Neural progenitor cell (in vitro differentiated cells): ENCODE measurements around the gene RTN4RL1. TPM values are rescaled to one million over a fixed set of nuclear protein-coding genes. Genes with fewer than 3 reads are reported as not detected.

Source experiments
- DNase-seq: peaks from one replicate; pipeline ENCODE4 v3.0.0-alpha.2; 2016; ENCODE audit warnings: low spot score
- H2AFZ ChIP-seq: fragments of 200-600 bp; sonication (generic); replicated peaks from 2 replicates; pipeline ENCODE4 v1.6.1; 2016; ENCODE audit warnings: antibody characterized with exemption
- H3F3A ChIP-seq: fragments of 200-600 bp; sonication (generic); 2 replicates; pipeline ENCODE4 v1.6.1; 2016; ENCODE audit warnings: antibody characterized with exemption, low read depth
- H3K27ac ChIP-seq: fragments of 200-600 bp; sonication (generic); 2 replicates; pipeline ENCODE4 v1.5.1; 2016; ENCODE audit warnings: mild to moderate bottlenecking
- H3K27me3 ChIP-seq: fragments of 200-600 bp; sonication (generic); 2 replicates; pipeline ENCODE4 v1.6.1; 2016; ENCODE audit warnings: mild to moderate bottlenecking, moderate library complexity
- H3K36me3 ChIP-seq: fragments of 200-600 bp; sonication (generic); 2 replicates; pipeline ENCODE4 v1.5.1; 2016
- H3K4me1 ChIP-seq: fragments of 200-600 bp; sonication (generic); 2 replicates; pipeline ENCODE4 v1.6.1; 2016; ENCODE audit warnings: mixed run types
- H3K4me2 ChIP-seq: fragments of 200-600 bp; sonication (generic); 2 replicates; pipeline ENCODE4 v1.6.1; 2016
- H3K4me3 ChIP-seq: fragments of 200-600 bp; sonication (generic); 2 replicates; pipeline ENCODE4 v1.5.1; 2016
- H3K79me2 ChIP-seq: fragments of 200-600 bp; sonication (generic); 2 replicates; pipeline ENCODE4 v1.6.1; 2016; ENCODE audit warnings: low read depth
- H3K9ac ChIP-seq: fragments of 200-600 bp; sonication (generic); 2 replicates; pipeline ENCODE4 v1.6.1; 2016
- H3K9me3 ChIP-seq: fragments of 200-600 bp; sonication (generic); 2 replicates; pipeline ENCODE4 v1.5.1; 2016; ENCODE audit warnings: low read depth
- H4K20me1 ChIP-seq: fragments of 200-600 bp; sonication (generic); 2 replicates; pipeline ENCODE4 v1.6.1; 2016; ENCODE audit warnings: low read depth
- H3K27ac Mint-ChIP-seq: 3 replicates; pipeline ENCODE4 v1.8.0; 2021; ENCODE audit warnings: mixed read lengths
- H3K27me3 Mint-ChIP-seq: 2 replicates; pipeline ENCODE4 v1.8.0; 2022; ENCODE audit warnings: low read depth, mild to moderate bottlenecking, inconsistent platforms, moderate library complexity, mixed read lengths; ENCODE audit not compliant: insufficient read depth
- H3K36me3 Mint-ChIP-seq: 3 replicates; pipeline ENCODE4 v1.8.0; 2021; ENCODE audit warnings: mixed read lengths
- H3K4me1 Mint-ChIP-seq: 3 replicates; pipeline ENCODE4 v1.8.0; 2021; ENCODE audit warnings: mixed read lengths
- H3K4me3 Mint-ChIP-seq: 3 replicates; pipeline ENCODE4 v1.8.0; 2021; ENCODE audit warnings: mild to moderate bottlenecking, moderate library complexity, mixed read lengths
- H3K9me3 Mint-ChIP-seq: 3 replicates; pipeline ENCODE4 v1.8.0; 2020; ENCODE audit warnings: mixed read lengths
- EZH2 ChIP-seq: fragments of 200-600 bp; sonication (generic); IDR thresholded peaks from 2 replicates; pipeline ENCODE4 v1.6.1; 2017; ENCODE audit warnings: antibody characterized with exemption, mild to moderate bottlenecking, moderate library complexity
- EZH2phosphoT487 ChIP-seq: fragments of 200-600 bp; sonication (generic); IDR thresholded peaks from 2 replicates; pipeline ENCODE4 v1.6.1; 2017; ENCODE audit warnings: antibody characterized with exemption
- total RNA-seq: library from RNA; depleted of rRNA; stranded (reverse); fragments of >200 nt; gene quantifications from 2 replicates; pipeline ENCODE4 v1.2.3, GENCODE V29; 2015; ENCODE audit warnings: low replicate concordance
- TF ChIP-seq, protein P1 (sequence below): fragments of 200-600 bp; sonication (generic); IDR thresholded peaks from 2 replicates; pipeline ENCODE4 v1.5.1; 2017; ENCODE audit warnings: antibody characterized with exemption, mild to moderate bottlenecking

The RTN4RL1 gene
- total RNA-seq, 1 donor from 2014 or later = 3.4 TPM

DNA sequence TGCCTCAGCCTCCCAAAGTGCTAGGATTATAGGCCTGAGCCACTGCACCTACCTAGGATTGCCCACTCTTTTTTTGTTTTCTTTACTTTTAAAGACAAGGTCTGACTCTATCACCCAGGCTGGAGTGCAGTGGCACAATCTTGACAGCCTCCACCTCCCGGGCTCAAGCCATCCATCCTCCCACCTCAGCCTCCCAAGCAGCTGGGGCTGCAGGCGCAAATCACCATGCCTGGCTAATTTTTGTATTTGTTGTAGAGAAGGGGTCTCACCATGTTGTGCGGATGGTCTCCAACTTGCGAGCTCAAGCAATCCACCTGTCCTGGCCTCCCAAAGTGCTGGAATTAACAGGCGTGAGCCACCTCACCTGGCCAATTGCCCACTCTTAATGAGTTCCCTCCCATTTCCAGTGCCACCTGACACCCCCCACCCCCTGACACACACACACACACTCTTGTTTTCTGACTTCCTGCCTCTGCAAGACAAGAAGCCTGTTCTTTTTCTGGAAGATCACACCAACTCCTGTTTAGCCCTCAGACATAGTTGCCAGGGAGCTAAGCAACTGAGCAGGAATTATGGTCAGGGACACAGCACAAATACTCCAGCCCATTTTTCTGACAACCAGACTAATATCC, 19.2 kb upstream of the RTN4RL1 start:
- Mint-ChIP-seq H3K4me1 (peaks cover 36% of the 10 kb centered on the region), H3K4me3 (peak overlapping the region; percentile 46), H3K36me3 (peaks cover 13% of the 10 kb centered on the region), H3K27ac (no peak overlapping the region), H3K9me3 (no peaks in the 10 kb centered on the region), H3K27me3 (peaks cover 21% of the 10 kb centered on the region)
- H3K4me2 ChIP-seq = no peak overlapping the region
- no peak overlapping the region for H3K27ac ChIP-seq
- H3K4me1 ChIP-seq = peaks cover 11% of the 10 kb centered on the region
- H3K27me3 ChIP-seq = peaks cover 34% of the 10 kb centered on the region
- DNase-seq = no peak
- no peak overlapping the region for H2AFZ ChIP-seq
- no peak overlapping the region for H3K9ac ChIP-seq
- H4K20me1 ChIP-seq = peaks cover 10% of the 10 kb centered on the region
- peaks cover 20% of the 10 kb centered on the region for H3K79me2 ChIP-seq
- H3K4me3 ChIP-seq = no peak overlapping the region
- H3F3A ChIP-seq = peaks cover 18% of the 10 kb centered on the region
- H3K9me3 ChIP-seq = no peaks in the 10 kb centered on the region
- no peak for TF ChIP-seq EZH2phosphoT487
- no peak for TF ChIP-seq EZH2
- TF ChIP-seq, protein P1, sequence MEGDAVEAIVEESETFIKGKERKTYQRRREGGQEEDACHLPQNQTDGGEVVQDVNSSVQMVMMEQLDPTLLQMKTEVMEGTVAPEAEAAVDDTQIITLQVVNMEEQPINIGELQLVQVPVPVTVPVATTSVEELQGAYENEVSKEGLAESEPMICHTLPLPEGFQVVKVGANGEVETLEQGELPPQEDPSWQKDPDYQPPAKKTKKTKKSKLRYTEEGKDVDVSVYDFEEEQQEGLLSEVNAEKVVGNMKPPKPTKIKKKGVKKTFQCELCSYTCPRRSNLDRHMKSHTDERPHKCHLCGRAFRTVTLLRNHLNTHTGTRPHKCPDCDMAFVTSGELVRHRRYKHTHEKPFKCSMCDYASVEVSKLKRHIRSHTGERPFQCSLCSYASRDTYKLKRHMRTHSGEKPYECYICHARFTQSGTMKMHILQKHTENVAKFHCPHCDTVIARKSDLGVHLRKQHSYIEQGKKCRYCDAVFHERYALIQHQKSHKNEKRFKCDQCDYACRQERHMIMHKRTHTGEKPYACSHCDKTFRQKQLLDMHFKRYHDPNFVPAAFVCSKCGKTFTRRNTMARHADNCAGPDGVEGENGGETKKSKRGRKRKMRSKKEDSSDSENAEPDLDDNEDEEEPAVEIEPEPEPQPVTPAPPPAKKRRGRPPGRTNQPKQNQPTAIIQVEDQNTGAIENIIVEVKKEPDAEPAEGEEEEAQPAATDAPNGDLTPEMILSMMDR = no peak
- H3K36me3 ChIP-seq = no peaks in the 10 kb centered on the region

DNA sequence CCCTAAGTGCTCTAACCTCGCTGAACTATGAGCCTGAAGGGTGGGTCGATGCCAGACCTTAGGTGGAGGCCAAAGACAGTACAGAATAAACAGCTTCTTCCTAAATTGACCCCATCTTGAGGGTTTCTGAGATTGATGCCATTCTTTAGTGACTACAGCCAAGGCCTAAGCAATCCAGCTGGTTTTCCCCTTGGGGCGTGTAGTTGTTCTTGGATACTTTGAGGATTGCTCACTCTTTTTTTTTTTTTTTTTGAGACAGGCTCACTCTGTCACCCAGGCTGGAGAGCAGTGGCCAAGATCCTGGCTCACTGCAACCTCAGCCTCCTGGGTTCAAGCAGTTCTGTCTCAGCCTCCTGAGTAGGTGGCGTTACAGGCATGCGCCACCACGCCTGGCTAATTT, 18.7 kb upstream of the RTN4RL1 start:
- Mint-ChIP-seq H3K27ac (no peak overlapping the region), H3K9me3 (no peaks in the 10 kb centered on the region), H3K4me3 (peak overlapping the region; percentile 88), H3K36me3 (peaks cover 13% of the 10 kb centered on the region), H3K27me3 (peaks cover 16% of the 10 kb centered on the region), H3K4me1 (peaks cover 30% of the 10 kb centered on the region)
- peaks cover 20% of the 10 kb centered on the region for H3K79me2 ChIP-seq
- H3F3A ChIP-seq = peaks cover 12% of the 10 kb centered on the region
- peaks cover 7% of the 10 kb centered on the region for H3K4me1 ChIP-seq
- H3K27ac ChIP-seq = no peak overlapping the region
- H3K9ac ChIP-seq = no peak overlapping the region
- no peaks in the 10 kb centered on the region for H3K36me3 ChIP-seq
- no peaks in the 10 kb centered on the region for H3K9me3 ChIP-seq
- H3K4me3 ChIP-seq = no peak overlapping the region
- H2AFZ ChIP-seq = no peak overlapping the region
- TF ChIP-seq EZH2phosphoT487 = no peak
- TF ChIP-seq, protein P1 = no peak
- no peak for TF ChIP-seq EZH2
- no peak for DNase-seq
- peaks cover 28% of the 10 kb centered on the region for H3K27me3 ChIP-seq
- no peak overlapping the region for H3K4me2 ChIP-seq
- H4K20me1 ChIP-seq = peaks cover 5% of the 10 kb centered on the region

DNA sequence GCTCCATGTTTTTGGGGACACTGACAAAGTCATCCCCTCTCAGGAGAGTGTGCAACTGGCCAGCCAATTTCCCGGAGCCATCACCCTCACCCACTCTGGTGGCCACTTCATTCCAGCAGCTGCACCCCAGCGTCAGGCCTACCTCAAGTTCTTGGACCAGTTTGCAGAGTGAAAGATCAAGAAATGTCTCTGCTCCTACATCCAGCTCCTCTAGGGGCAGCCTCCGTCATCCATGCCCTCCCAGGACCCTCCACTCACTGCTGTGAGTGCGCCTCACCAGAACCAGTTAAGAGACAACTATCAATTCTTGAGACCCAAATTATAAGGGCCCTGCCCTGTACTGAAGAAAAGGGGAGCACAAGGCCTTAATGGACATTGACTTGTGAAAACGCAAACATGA, 17.8 kb upstream of the RTN4RL1 start:
- Histone ChIP-seq H3K27me3 (peaks cover 20% of the 10 kb centered on the region), H3K9ac (no peak overlapping the region), H3K4me1 (peaks cover 7% of the 10 kb centered on the region), H3F3A (peaks cover 12% of the 10 kb centered on the region), H3K4me3 (peak overlapping the region; percentile 78), H2AFZ (no peak overlapping the region), H3K36me3 (no peaks in the 10 kb centered on the region), H3K4me2 (peak overlapping the region; percentile 89), H3K27ac (no peak overlapping the region), H3K79me2 (peaks cover 20% of the 10 kb centered on the region), H3K9me3 (no peaks in the 10 kb centered on the region), H4K20me1 (peaks cover 5% of the 10 kb centered on the region)
- DNase-seq = no peak
- Mint-ChIP-seq H3K27ac (peak overlapping the region; percentile 81), H3K4me1 (peaks cover 26% of the 10 kb centered on the region), H3K9me3 (no peaks in the 10 kb centered on the region), H3K27me3 (peaks cover 12% of the 10 kb centered on the region), H3K36me3 (peaks cover 13% of the 10 kb centered on the region), H3K4me3 (peak overlapping the region; percentile 88)
- TF ChIP-seq, protein P1 = no peak
- TF ChIP-seq EZH2 (no peak), EZH2phosphoT487 (no peak)
